Mucosa of rectum (tissue), 2 donors: Measurements from ENCODE around the gene TERB2.
"Not testable (repeated sequence)": the region's sequence is repeated elsewhere in the genome, so short reads cannot be mapped to it uniquely, and the experiment has no call there.

Experiments
- H3K27ac ChIP-seq, 2 donors: one replicate each; pipeline ENCODE4 v1.7.0; 2013; ENCODE audit warnings: inconsistent platforms in 2 of 2, low read depth in 2 of 2, low read length in 2 of 2
- H3K27me3 ChIP-seq, 2 donors: one replicate each; pipeline ENCODE4 v1.7.0; 2013; ENCODE audit warnings: low read length in 2 of 2; ENCODE audit not compliant: control insufficient read depth in 2 of 2, insufficient read depth in 2 of 2
- H3K36me3 ChIP-seq, 2 donors: one replicate each; pipeline ENCODE4 v1.7.0; 2013; ENCODE audit warnings: low read length in 2 of 2; ENCODE audit not compliant: control insufficient read depth in 2 of 2, insufficient read depth in 2 of 2
- H3K4me1 ChIP-seq, 2 donors: one replicate each; pipeline ENCODE4 v1.7.0; 2013; ENCODE audit warnings: low read length in 2 of 2, mild to moderate bottlenecking in 1 of 2; ENCODE audit not compliant: control insufficient read depth in 2 of 2, insufficient read depth in 2 of 2
- H3K4me3 ChIP-seq, 2 donors: one replicate each; pipeline ENCODE4 v1.7.0; 2013; ENCODE audit warnings: low read length in 2 of 2
- H3K9ac ChIP-seq, 2 donors: one replicate each; pipeline ENCODE4 v1.7.0; 2013; ENCODE audit warnings: low read length in 2 of 2, low read depth in 1 of 2, mild to moderate bottlenecking in 1 of 2
- H3K9me3 ChIP-seq, 2 donors: one replicate each; pipeline ENCODE4 v1.7.0; 2013; ENCODE audit warnings: low read length in 2 of 2; ENCODE audit not compliant: control insufficient read depth in 2 of 2
- donor health status: healthy.
- donor health status: Normal muscosa, but diverticular disease.

Gene TERB2

GRCh38 chr15:44999105-44999504, 42.6 kb downstream of the TERB2 start:
- no peaks in the 10 kb centered on the region for H3K27me3 ChIP-seq
- no peak overlapping the region for H3K27ac ChIP-seq
- no peaks in the 10 kb centered on the region for H3K36me3 ChIP-seq
- no peak overlapping the region for H3K9ac ChIP-seq
- H3K4me1 ChIP-seq: no peaks in the 10 kb centered on the region
- H3K9me3 ChIP-seq: no peaks in the 10 kb centered on the region
- H3K4me3 ChIP-seq: no peak overlapping the region

DNA sequence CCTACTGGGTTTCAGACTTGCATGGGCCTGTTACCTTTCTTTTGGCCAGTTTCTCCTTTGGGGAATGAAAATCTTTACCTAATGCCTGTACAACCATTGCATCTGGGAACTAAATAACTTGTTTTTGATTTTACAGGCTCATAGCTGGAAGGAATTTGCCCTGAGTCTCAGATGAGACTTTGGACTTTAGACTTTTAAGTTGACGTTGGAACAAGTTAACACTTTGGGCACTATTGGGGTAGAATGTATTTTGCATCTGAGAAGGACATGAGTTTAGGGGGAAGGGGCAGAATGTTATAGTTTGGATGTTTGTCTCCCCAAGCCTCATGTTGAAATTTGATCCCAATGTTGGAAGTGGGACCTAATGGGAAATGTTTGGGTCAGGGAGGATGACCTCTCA, 44.7 kb downstream of the TERB2 start:
- not testable (repeated sequence) for H3K27me3 ChIP-seq, H3K9me3 ChIP-seq, H3K27ac ChIP-seq, H3K4me1 ChIP-seq, H3K36me3 ChIP-seq, H3K9ac ChIP-seq, H3K4me3 ChIP-seq

DNA sequence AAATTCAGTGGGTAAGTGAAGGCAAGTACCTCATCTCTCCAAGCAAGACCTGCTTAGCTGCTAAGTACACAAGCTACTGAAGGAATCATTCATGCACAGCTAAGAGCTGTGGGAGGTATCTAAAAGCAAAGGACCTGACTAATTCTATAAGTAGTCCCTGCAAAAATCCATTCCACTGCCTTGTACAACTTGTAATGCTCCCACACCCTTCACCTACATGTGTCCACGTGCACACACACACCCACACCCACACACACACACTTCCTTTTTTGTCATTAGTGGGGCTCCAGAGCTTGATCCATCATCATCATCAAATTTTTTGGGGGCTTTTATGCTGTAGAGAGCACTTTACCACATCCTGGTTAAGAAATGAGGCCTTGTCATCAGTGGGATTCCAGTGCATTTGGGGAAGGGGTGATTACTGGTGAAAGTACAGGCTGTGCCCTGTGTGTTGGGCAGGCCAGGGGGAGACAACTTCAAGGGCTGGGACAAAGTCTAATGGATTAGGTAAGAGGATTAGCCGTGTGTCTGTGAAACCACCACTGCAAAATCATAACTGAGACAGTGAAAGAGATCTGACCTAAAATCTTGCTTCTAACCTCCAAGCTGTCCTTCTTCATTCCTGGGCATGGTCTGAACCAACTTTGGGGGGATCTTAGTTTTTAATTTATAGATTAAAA, 47.4 kb downstream of the TERB2 start:
- not testable (repeated sequence) for H3K9ac ChIP-seq, H3K4me3 ChIP-seq, H3K36me3 ChIP-seq, H3K4me1 ChIP-seq, H3K27ac ChIP-seq, H3K27me3 ChIP-seq, H3K9me3 ChIP-seq

DNA sequence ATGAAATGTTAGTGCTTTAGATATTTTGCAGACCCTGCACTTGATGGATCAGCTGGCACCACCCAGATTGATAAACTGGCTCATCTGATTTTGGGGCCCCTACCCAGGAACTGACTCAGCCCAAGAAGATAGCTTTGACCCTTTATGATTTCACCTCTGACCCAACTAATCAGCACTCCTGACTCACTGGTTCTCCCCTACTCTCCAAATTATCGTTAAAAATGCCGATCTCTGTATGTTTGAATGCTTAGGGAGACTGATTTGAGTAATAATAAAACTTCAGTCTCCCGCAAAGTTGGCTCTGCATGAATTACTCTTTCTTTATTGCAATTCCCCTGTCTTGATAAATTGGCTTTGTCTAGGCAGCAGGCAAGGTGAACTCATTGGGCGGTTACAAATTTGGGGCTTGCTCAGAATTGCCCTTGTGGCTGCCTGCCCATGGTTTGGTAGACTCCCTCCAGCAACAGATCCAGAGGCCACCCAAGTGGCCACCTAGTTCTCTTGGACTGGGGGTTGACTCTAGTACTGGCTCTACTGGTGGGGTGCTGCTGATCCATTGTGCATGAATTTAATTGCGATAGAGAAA, 48.2 kb downstream of the TERB2 start:
- not testable (repeated sequence) for H3K9me3 ChIP-seq, H3K4me3 ChIP-seq, H3K36me3 ChIP-seq, H3K27ac ChIP-seq, H3K9ac ChIP-seq, H3K4me1 ChIP-seq, H3K27me3 ChIP-seq

DNA sequence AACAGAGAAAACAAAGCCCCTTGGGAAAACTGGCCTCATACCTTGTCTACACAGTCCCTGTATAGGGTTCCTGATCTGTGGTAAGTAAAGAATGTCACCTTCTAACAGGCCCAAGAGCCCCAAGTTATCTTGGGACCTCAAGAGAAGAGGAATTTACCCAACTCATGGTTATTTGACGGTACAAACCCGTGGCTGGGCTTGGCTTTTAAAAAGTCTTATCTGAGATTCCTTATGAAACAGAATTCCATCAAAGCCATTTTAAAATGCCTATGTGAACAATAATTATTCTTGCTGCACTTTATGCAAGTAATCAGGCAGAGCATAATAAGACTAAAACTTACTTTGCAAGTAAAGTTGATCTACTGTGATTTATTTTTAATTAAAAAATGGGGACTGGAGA, 52.6 kb downstream of the TERB2 start:
- Histone ChIP-seq H3K4me3 (no peak overlapping the region), H3K36me3 (no peaks in the 10 kb centered on the region), H3K27me3 (no peaks in the 10 kb centered on the region), H3K9me3 (no peaks in the 10 kb centered on the region), H3K4me1 (no peaks in the 10 kb centered on the region), H3K27ac (no peak overlapping the region), H3K9ac (no peak overlapping the region)

DNA sequence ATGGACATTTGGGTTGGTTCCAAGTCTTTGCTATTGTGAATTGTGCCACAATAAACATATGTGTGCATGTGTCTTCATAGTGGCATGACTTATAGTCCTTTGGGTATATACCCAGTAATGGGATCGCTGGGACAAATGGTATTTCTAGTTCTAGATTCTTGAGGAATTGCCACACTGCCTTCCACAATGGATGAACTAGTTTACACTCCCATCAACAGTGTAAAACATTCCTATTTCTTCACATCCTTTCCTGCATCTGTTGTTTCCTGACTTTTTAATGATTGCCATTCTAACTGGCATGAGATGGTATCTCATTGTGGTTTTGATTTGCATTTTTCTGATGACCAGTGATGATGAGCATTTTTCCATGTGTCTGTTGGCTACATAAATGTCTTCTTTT, 58.6 kb downstream of the TERB2 start:
- H3K4me1 ChIP-seq, H3K9me3 ChIP-seq, H3K27ac ChIP-seq, H3K27me3 ChIP-seq, H3K9ac ChIP-seq, H3K36me3 ChIP-seq, H3K4me3 ChIP-seq: not testable (repeated sequence)

GRCh38 chr15:45020222-45020900, 63.9 kb downstream of the TERB2 start:
- H3K4me1 ChIP-seq: peaks cover 8 to 14% of the 10 kb centered on the region in 2 donors
- H3K9ac ChIP-seq, H3K4me3 ChIP-seq, H3K27ac ChIP-seq, H3K36me3 ChIP-seq, H3K27me3 ChIP-seq, H3K9me3 ChIP-seq: not testable (repeated sequence)

- not testable (repeated sequence) for H3K36me3 ChIP-seq, H3K9ac ChIP-seq, H3K4me3 ChIP-seq, H3K27ac ChIP-seq, H3K27me3 ChIP-seq, H3K9me3 ChIP-seq
- peaks cover 8 to 14% of the 10 kb centered on the region in 2 donors for H3K4me1 ChIP-seq
Measured at GRCh38 chr15:45020901-45021259, 64.4 kb downstream of the TERB2 start.

DNA sequence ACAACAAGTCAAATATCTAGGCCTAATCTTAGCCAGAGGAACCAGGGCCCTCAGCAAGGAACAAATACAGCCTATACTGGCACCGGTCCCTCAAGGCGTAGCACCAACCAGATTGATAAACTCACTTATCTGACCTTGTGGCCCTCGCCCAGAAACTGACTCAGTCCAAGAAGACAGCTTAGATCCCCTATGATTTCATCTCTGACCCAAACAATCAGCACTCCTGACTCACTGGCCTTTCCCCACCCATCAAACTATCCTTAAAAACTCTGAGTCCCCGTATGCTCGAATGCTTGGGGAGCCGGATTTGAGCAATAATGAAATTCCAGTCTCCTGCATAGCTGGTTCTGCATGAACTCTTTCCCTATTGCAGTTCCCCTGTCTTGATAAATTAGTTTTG, 64.9 kb downstream of the TERB2 start:
- Histone ChIP-seq H3K27ac (no peak overlapping the region), H3K9ac (no peak overlapping the region), H3K36me3 (no peaks in the 10 kb centered on the region), H3K9me3 (no peaks in the 10 kb centered on the region), H3K4me3 (no peak overlapping the region), H3K27me3 (no peaks in the 10 kb centered on the region), H3K4me1 (peaks cover 8 to 14% of the 10 kb centered on the region in 2 donors)

GRCh38 chr15:45022871-45023658, 66.6 kb downstream of the TERB2 start, which contains the start of gene SORD:
TSS of gene SORD (plus strand) at chr15:45023195. CDS start at chr15:45023284, 89 bp downstream.
- H3K4me1 ChIP-seq: peaks cover 8 to 14% of the 10 kb centered on the region in 2 donors
- H3K36me3 ChIP-seq: no peaks in the 10 kb centered on the region
- H3K4me3 ChIP-seq: peak within 1 kb of the TSS; percentile 82 to 93
- H3K27ac ChIP-seq: peak within 1 kb of the TSS; percentile 37 to 65
- H3K9me3 ChIP-seq: no peaks in the 10 kb centered on the region
- H3K9ac ChIP-seq: peak within 1 kb of the TSS; percentile 79 to 83
- H3K27me3 ChIP-seq: no peaks in the 10 kb centered on the region
